A673 (cell line): Measurements from ENCODE around the gene TASP1.

Experiments
- CTCF ChIP-seq: fragments of 300-800, 200-600 bp; sonication (generic); conservative IDR thresholded peaks from 2 replicates; pipeline ENCODE4 v1.5.1; 2017; ENCODE audit warnings: low read depth, mild to moderate bottlenecking, antibody characterized with exemption, low read length, moderate library complexity, mixed read lengths
- EZH2 ChIP-seq: fragments of 200-600 bp; sonication (generic); IDR thresholded peaks from 2 replicates; pipeline ENCODE4 v1.6.1; 2017; ENCODE audit warnings: borderline replicate concordance, low read depth, mild to moderate bottlenecking, mixed read lengths, antibody characterized with exemption, low read length; ENCODE audit not compliant: poor library complexity, severe bottlenecking

GRCh38 chr20:13654463-13655023 is 15.8 kb upstream of the TASP1 start:
- TF ChIP-seq CTCF (no peak), EZH2 (no peak)
